Measurements from ENCODE around the gene GATA2.

GATA2 gene

GRCh38 chr3:128453501-128454309, 39.3 kb downstream of the GATA2 start:
- ATAC-seq: no peak
- TF ChIP-seq BACH2 (CRISPR knock-in tag; IDR thresholded peaks at IDR 0.05; ENCODE audit: borderline replicate concordance): no peak
- no peak for TF ChIP-seq ZNF70 (CRISPR knock-in tag; IDR thresholded peaks at IDR 0.05)
- TF ChIP-seq ZFP3 (CRISPR knock-in tag; IDR thresholded peaks at IDR 0.05): no peak
- no peak for TF ChIP-seq SNAI2 (CRISPR knock-in tag; IDR thresholded peaks at IDR 0.05)
- TF ChIP-seq ISL1 (CRISPR knock-in tag; IDR thresholded peaks at IDR 0.05): no peak
- TF ChIP-seq TOX (CRISPR knock-in tag; IDR thresholded peaks at IDR 0.05; ENCODE audit: borderline replicate concordance): no peak
- TF ChIP-seq ESRRG (CRISPR knock-in tag; IDR thresholded peaks at IDR 0.05): no peak
- no peak for TF ChIP-seq TCF4 (CRISPR knock-in tag; IDR thresholded peaks at IDR 0.05; ENCODE audit: borderline replicate concordance)
- TF ChIP-seq ZNF8 (CRISPR knock-in tag; IDR thresholded peaks at IDR 0.05): no peak
- TF ChIP-seq RARB (CRISPR knock-in tag; IDR thresholded peaks at IDR 0.05): no peak
- TF ChIP-seq ZC3H10 (CRISPR knock-in tag; IDR thresholded peaks at IDR 0.05): no peak
- no peak for TF ChIP-seq ZNF565 (CRISPR knock-in tag; conservative IDR thresholded peaks at IDR 0.05; ENCODE audit: low read depth)
- TF ChIP-seq PPARA (CRISPR knock-in tag; IDR thresholded peaks at IDR 0.05; ENCODE audit: borderline replicate concordance): no peak
- no peak for TF ChIP-seq POU6F1 (CRISPR knock-in tag; IDR thresholded peaks at IDR 0.05; ENCODE audit: borderline replicate concordance, low read depth)
- no peak for TF ChIP-seq PATZ1 (CRISPR knock-in tag; IDR thresholded peaks at IDR 0.05; ENCODE audit: borderline replicate concordance)
- no peak for TF ChIP-seq TSHZ2 (CRISPR knock-in tag; IDR thresholded peaks at IDR 0.05)

- no peak for ATAC-seq
- TF ChIP-seq OSR1 (CRISPR knock-in tag; IDR thresholded peaks at IDR 0.05): no peak
- TF ChIP-seq SNAI2 (CRISPR knock-in tag; IDR thresholded peaks at IDR 0.05): no peak
These were observed 40.2 kb downstream of the GATA2 start for GRCh38 chr3:128452678-128453275.

- ATAC-seq: no peak
- TF ChIP-seq SNAI2 (CRISPR knock-in tag; IDR thresholded peaks at IDR 0.05) (no peak), ZNF565 (CRISPR knock-in tag; conservative IDR thresholded peaks at IDR 0.05; ENCODE audit: low read depth) (no peak), ARNTL (CRISPR knock-in tag; IDR thresholded peaks at IDR 0.05; ENCODE audit: borderline replicate concordance, low read depth) (no peak), POU6F1 (CRISPR knock-in tag; IDR thresholded peaks at IDR 0.05; ENCODE audit: borderline replicate concordance, low read depth) (no peak), PPARA (CRISPR knock-in tag; IDR thresholded peaks at IDR 0.05; ENCODE audit: borderline replicate concordance) (no peak), OSR1 (CRISPR knock-in tag; IDR thresholded peaks at IDR 0.05) (no peak), TCF4 (CRISPR knock-in tag; IDR thresholded peaks at IDR 0.05; ENCODE audit: borderline replicate concordance) (no peak), CSRNP3 (CRISPR knock-in tag; IDR thresholded peaks at IDR 0.05) (no peak), ZFP30 (CRISPR knock-in tag; IDR thresholded peaks at IDR 0.05) (no peak), BACH2 (CRISPR knock-in tag; IDR thresholded peaks at IDR 0.05; ENCODE audit: borderline replicate concordance) (no peak)
These were observed 40.9 kb downstream of the GATA2 start for GRCh38 chr3:128452120-128452519.

Measured in SK-N-SH treated with all-trans-retinoic acid at 6 μM for 48 hours (cell line).